Lower leg skin (tissue), 3 donors: ENCODE data around the gene KRT81.

Experiments
- CTCF ChIP-seq, 3 donors: fragments of 450-650 bp; IDR thresholded peaks; one replicate each; pipeline ENCODE4 v1.5.1; 2016; ENCODE audit warnings: antibody characterized with exemption in 3 of 3, mild to moderate bottlenecking in 3 of 3, moderate library complexity in 2 of 3
- POLR2A ChIP-seq, 2 donors: fragments of 450-650 bp; IDR thresholded peaks; one replicate each; pipeline ENCODE4 v1.6.1; 2016 to 2017; ENCODE audit warnings: antibody characterized with exemption in 2 of 2, mild to moderate bottlenecking in 1 of 2, moderate library complexity in 1 of 2

- TF ChIP-seq CTCF (IDR thresholded peaks at IDR 0.05) = no peak
- TF ChIP-seq POLR2A (IDR thresholded peaks at IDR 0.05) = no peak
Observed at GRCh38 chr12:52296572-52297215, 5.4 kb upstream of the KRT81 start.
